VCaP (cell line): Measurements from ENCODE around the gene ZNF438.

ENCODE experiments used
- H3K27ac ChIP-seq: fragments of 450-650 bp; 2 replicates; pipeline ENCODE4 v1.5.1; 2017
- CTCF ChIP-seq: fragments of 450-650 bp; conservative IDR thresholded peaks from 2 replicates; pipeline ENCODE4 v1.5.1; 2017; ENCODE audit warnings: mild to moderate bottlenecking, moderate library complexity

Gene ZNF438

DNA sequence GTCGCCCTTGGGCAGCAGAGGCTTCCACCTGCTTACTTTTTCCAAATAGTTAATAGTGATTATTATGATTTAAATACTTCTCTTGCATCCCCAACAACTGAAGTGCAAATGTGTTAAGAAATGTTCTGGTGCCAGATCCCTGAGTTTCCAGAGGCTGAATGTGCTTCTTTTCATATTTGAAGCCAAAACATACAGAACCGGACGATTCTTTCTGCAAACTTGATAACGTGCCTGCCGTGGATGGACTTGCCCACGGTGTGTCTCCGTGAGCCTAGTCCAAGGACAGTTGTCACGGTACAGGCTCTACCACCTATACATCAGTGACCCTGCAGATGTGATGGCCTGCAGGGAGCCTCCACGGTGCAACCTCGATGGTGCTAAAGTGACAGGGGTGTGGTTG, 203.5 kb downstream of the ZNF438 start:
- no peak overlapping the region for H3K27ac ChIP-seq
- TF ChIP-seq CTCF: no peak

DNA sequence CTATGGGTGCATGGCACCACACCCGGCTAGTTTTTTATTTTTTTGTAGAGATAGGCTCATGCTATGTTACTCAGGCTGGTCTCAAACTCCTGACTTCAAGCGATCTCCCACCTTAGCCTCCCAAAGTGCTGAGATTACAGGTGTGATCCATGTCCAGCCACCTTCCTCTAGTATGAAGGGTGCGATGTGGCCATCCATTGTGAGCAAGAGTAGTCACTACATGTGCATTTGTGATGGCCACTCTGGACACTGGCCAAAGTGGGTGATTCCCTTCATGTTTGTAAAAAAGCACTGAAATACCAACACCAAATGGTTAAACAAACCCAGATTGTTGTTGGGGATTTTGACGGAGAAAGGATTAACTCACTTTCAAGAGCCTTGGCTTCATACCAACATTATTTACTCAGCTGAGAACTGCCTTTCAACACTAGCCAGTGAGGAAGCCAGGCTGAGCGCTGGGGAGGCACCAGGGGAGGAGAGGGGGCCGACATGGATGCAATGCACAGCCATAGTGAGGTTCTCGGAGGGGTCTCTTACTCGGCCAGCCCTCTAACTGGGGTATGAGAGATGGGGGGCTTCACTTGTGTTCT, 204.0 kb downstream of the ZNF438 start:
- TF ChIP-seq CTCF: no peak
- H3K27ac ChIP-seq: no peak overlapping the region

GRCh38 chr10:30826679-30827078, 205.0 kb downstream of the ZNF438 start:
- no peak for TF ChIP-seq CTCF
- no peak overlapping the region for H3K27ac ChIP-seq

- no peak for TF ChIP-seq CTCF
- H3K27ac ChIP-seq: no peak overlapping the region
Measured at GRCh38 chr10:30825495-30825894, 206.2 kb downstream of the ZNF438 start.

DNA sequence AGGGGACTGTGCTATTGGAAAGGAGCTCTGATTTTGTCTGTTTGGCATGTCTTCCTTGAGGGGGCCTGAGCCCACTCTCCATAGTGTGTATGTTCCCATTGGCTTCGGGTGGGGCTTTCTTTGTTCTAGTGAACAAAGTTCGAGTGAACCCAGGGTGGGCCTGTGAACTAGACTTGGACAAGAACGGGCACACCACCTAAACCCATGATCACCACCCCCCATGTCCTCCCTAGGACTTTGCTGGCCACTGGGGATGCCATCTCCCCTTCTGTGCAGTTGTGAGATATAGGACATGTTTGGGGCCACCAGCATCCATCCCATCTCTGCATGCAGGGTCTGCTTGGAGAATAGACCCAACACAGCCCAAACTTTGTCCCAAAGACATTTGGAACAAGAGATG, 206.6 kb downstream of the ZNF438 start:
- TF ChIP-seq CTCF: no peak

GRCh38 chr10:30823651-30824050, 208.0 kb downstream of the ZNF438 start:
- H3K27ac ChIP-seq: no peak overlapping the region
- no peak for TF ChIP-seq CTCF

More for the DNA sequence above, 206.6 kb downstream of the ZNF438 start:
- H3K27ac ChIP-seq: no peak overlapping the region

DNA sequence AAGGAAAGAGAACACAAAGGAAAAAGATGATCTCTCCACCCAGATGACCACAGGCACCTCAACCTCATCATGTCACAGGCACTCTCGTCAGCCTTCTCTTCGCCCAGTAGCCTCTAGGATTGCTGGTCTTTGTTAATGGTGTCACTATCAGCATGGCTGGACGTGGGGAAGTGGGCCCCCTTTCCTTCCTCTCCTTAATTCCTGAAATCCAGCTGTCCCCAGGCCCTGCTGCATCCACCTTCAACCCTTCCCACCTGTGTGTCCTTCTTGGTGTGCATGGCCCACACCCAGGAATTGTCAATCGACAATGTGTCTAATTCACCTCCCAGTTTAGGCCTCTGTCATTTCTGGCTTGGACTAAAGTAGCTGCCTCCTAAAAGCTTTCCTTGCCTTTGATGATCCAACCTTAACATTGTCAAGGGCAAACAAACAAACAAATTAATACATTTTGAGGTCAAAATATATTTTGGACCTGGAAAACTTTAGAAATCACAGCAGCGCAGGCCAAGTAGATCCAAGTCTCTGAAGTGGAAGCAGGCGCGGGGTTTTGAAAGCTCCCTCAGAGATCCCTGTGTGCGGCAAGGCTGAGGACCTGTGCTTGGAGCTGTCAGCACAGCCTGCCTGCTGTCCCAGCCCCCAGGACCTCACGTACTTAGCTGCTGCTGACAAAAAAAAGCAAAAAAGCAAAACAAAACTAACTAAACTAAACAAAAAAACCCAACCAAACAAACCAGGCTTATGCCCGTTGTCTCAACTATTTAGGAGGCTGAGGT, 208.8 kb downstream of the ZNF438 start:
- TF ChIP-seq CTCF: no peak
- no peak overlapping the region for H3K27ac ChIP-seq
